WERI-Rb-1 (cell line): ENCODE data around the gene RPS27.

Experiments used
- DNase-seq: peaks from one replicate; pipeline ENCODE4 v3.0.0-alpha.2; 2020
- H3K27ac ChIP-seq: fragments of 250-450 bp; sonication (Bioruptor Pico); 2 replicates; pipeline ENCODE4 v1.5.1; 2020; ENCODE audit warnings: mild to moderate bottlenecking, moderate library complexity
- H3K27me3 ChIP-seq: fragments of 250-450 bp; sonication (Bioruptor Pico); 2 replicates; pipeline ENCODE4 v1.5.1; 2021; ENCODE audit warnings: mild to moderate bottlenecking, low read depth, moderate library complexity; ENCODE audit not compliant: insufficient read depth, severe bottlenecking
- H3K36me3 ChIP-seq: fragments of 250-450 bp; sonication (Bioruptor Pico); 2 replicates; pipeline ENCODE4 v1.5.1; 2020; ENCODE audit warnings: mild to moderate bottlenecking, moderate library complexity
- H3K4me3 ChIP-seq: 2 replicates; pipeline ENCODE4 v1.5.1; 2011; ENCODE audit warnings: low read depth, mild to moderate bottlenecking, control low read depth, low read length
- H3K9me3 ChIP-seq: fragments of 250-450 bp; sonication (Bioruptor Pico); 2 replicates; pipeline ENCODE4 v1.5.1; 2021; ENCODE audit warnings: mild to moderate bottlenecking, moderate library complexity; ENCODE audit not compliant: severe bottlenecking
- CTCF ChIP-seq: IDR thresholded peaks from 2 replicates; pipeline ENCODE4 v1.5.1; 2011; ENCODE audit warnings: low read depth, mild to moderate bottlenecking, control low read depth, inconsistent platforms, low read length

The RPS27 gene

GRCh38 chr1:153958961-153959260 lies 31.7 kb upstream of the RPS27 start:
- Histone ChIP-seq H3K27ac (peak overlapping the region; percentile 6; the same call in 1 of the 2 replicates), H3K4me3 (no peak overlapping the region), H3K27me3 (no peaks in the 10 kb centered on the region), H3K9me3 (no peaks in the 10 kb centered on the region), H3K36me3 (peaks cover 54% of the 10 kb centered on the region)
- TF ChIP-seq CTCF: no peak
- DNase-seq: no peak

DNA sequence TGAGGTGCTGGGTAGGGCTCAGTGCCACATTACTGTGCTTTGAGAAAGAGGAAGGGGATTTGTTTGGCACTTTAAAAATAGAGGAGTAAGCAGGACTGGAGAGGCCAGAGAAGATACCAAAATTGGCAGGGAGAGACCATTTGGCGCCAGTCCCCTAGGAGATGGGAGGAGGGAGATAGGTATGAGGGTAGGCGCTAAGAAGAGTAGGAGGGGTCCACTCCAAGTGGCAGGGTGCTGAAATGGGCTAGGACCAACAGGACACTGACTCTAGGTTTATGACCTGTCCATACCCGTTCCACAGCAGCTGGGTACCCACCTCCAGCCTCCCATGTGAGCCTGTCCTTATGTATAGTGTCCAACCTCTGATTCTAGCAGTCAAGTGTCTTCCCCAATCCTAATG lies 31.1 kb upstream of the RPS27 start:
- DNase-seq: no peak
- Histone ChIP-seq H3K9me3 (no peaks in the 10 kb centered on the region), H3K36me3 (peaks cover 48% of the 10 kb centered on the region), H3K27me3 (no peaks in the 10 kb centered on the region), H3K27ac (no peak overlapping the region), H3K4me3 (no peak overlapping the region)
- no peak for TF ChIP-seq CTCF

DNA sequence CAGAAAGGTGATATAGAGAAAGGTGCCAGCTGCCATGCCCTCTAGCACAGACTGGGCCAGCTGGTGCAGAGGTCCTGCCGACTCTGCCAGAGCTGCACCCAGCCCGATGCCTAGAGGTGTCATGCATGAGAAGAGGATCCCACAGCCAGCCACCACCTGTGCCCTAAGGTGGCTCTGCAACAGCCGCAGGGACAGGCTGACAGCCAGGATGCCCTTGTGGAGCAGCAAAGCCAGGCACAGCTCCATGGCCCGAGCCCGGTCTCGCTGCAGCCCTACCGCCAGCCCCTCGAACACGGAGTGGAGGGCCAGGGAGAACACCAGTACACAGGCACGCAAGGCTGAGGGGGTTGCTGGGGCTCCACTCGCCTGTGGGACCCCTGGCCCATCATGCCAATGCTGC lies 30.4 kb upstream of the RPS27 start:
- H3K27ac ChIP-seq: no peak overlapping the region
- no peak for DNase-seq
- H3K4me3 ChIP-seq: no peak overlapping the region

DNA sequence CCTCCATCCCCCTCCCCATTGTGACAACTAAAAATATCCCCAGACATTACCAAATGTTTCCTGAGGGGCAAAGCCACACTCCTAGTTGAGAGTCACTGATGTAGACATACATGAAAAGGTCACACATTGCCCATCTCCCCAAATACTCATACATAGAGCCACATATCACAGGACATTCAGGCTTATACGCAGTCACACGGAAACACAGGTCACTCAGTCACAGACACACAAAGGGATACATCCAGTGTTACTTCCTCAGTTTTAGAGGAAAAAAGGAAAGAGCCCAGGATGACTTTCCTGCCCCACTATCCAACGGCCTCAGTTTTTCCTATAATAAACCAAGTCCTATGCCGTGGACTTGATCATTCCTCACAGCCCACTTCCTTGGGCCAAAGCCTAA lies 29.1 kb upstream of the RPS27 start:
- Histone ChIP-seq H3K27ac (no peak overlapping the region), H3K36me3 (peaks cover 46% of the 10 kb centered on the region), H3K9me3 (no peaks in the 10 kb centered on the region), H3K4me3 (no peak overlapping the region), H3K27me3 (no peaks in the 10 kb centered on the region)
- no peak for TF ChIP-seq CTCF
- DNase-seq: no peak

More for the DNA sequence above, 30.4 kb upstream of the RPS27 start:
- H3K9me3 ChIP-seq: no peaks in the 10 kb centered on the region
- TF ChIP-seq CTCF: no peak
- peaks cover 41% of the 10 kb centered on the region for H3K36me3 ChIP-seq
- no peaks in the 10 kb centered on the region for H3K27me3 ChIP-seq

DNA sequence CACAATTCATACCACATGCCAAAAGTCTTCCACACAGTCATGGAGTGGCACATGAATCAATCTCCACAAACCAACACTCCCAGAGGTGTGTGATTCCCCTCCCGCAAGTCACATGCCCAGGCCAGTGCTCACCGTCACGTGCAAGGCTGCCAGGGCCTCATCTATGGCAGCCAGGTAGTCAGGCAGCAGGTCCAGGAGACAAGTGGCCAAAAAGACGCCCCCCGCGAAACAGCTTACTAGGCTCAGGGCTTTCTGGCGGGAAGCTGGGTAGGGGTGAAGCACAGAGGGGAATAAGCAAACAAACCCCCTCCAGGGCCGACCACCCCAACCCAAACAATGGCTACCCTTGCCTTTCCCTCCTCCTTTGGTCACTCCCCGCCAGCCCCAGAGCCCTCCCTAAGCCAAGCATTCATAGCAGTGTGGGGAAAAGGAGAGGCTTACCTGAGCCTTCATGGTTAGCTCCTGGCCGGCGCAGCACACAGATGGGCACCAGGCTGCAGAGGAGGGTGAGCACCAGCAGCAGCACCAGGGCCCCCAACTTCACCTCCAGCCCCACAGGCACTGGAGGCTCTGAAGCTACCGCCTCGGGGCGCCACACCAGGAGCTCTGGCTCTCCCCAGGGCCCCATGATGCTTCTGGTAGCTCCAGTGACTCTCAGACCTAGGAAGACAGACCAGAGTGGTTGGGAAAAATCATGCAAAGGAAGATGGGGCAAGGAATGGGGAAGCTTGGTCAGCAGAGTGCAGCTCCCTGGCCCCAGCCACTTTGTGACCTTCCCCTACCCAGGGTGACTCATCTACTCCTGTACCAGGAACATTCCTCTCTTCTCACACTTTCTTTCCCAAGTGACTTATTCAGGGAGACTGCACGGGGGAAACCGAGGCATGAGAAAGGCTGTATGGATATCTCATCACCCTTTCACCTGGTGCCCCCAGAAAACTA lies 28.2 kb upstream of the RPS27 start:
- TF ChIP-seq CTCF: 0 out of 2 replicates have a peak, but pooled peaks have one; percentile 11
- H3K27ac ChIP-seq: peak overlapping the region; percentile 89
- DNase-seq: no peak
- H3K4me3 ChIP-seq: peak overlapping the region; percentile 58
- no peaks in the 10 kb centered on the region for H3K27me3 ChIP-seq
- H3K9me3 ChIP-seq: no peaks in the 10 kb centered on the region
- H3K36me3 ChIP-seq: peaks cover 51% of the 10 kb centered on the region
